ENCODE data around the gene NUCB2.

The NUCB2 gene

GRCh38 chr11:17328871-17329494, 52.4 kb downstream of the NUCB2 start:
- ChIA-PET CTCF (interaction anchor here (0.7 kb wide), 1 partner anchor 1512 kb away, joined by 4 read pairs; no protein-coding TSS in a partner anchor), POLR2A (ENCODE audit: low non-redundant PET) (no interaction called here)
- no peak for DNase-seq (ENCODE audit: low spot score)
- H3K27ac ChIP-seq = no peak overlapping the region
- TF ChIP-seq CTCF (conservative IDR thresholded peaks at IDR 0.05; ENCODE audit: low read depth) = no peak

- CTCF ChIA-PET = no interaction called here
- no peak for TF ChIP-seq CTCF (conservative IDR thresholded peaks at IDR 0.05; ENCODE audit: low read depth)
- POLR2A ChIA-PET (ENCODE audit: low non-redundant PET) = no interaction called here
- DNase-seq (ENCODE audit: low spot score) = no peak
- no peak overlapping the region for H3K27ac ChIP-seq
Observed at GRCh38 chr11:17331669-17332068, 55.1 kb downstream of the NUCB2 start.

- no peak overlapping the region for H3K27ac ChIP-seq
- TF ChIP-seq CTCF (conservative IDR thresholded peaks at IDR 0.05; ENCODE audit: low read depth) = no peak
- DNase-seq (ENCODE audit: low spot score) = no peak
- ChIA-PET POLR2A (ENCODE audit: low non-redundant PET) (no interaction called here), CTCF (interaction anchor here (0.6 kb wide), 1 partner anchor 137 kb away, joined by 4 read pairs; no protein-coding TSS in a partner anchor)
Observed at GRCh38 chr11:17333799-17334586, 57.5 kb downstream of the NUCB2 start.

GRCh38 chr11:17343257-17343656, 66.7 kb downstream of the NUCB2 start:
- TF ChIP-seq CTCF (conservative IDR thresholded peaks at IDR 0.05; ENCODE audit: low read depth) = no peak
- no peak overlapping the region for H3K27ac ChIP-seq
- no peak for DNase-seq (ENCODE audit: low spot score)
- ChIA-PET CTCF (no interaction called here), POLR2A (ENCODE audit: low non-redundant PET) (no interaction called here)

GRCh38 chr11:17343907-17344306, 67.4 kb downstream of the NUCB2 start:
- no peak overlapping the region for H3K27ac ChIP-seq
- no peak for TF ChIP-seq CTCF (conservative IDR thresholded peaks at IDR 0.05; ENCODE audit: low read depth)
- ChIA-PET CTCF (no interaction called here), POLR2A (ENCODE audit: low non-redundant PET) (no interaction called here)
- peak; percentile 59 for DNase-seq (ENCODE audit: low spot score)

GRCh38 chr11:17347676-17348075, 71.1 kb downstream of the NUCB2 start:
- TF ChIP-seq CTCF (conservative IDR thresholded peaks at IDR 0.05; ENCODE audit: low read depth) = no peak
- H3K27ac ChIP-seq = no peak overlapping the region
- ChIA-PET POLR2A (ENCODE audit: low non-redundant PET) (no interaction called here), CTCF (no interaction called here)
- no peak for DNase-seq (ENCODE audit: low spot score)
